ENCODE data around the gene GOLPH3. TPM values are rescaled to one million over a fixed set of nuclear protein-coding genes. Genes with fewer than 3 reads are reported as not detected.

The GOLPH3 gene
- total RNA-seq, 1 experiment from 2014 or later = 98.7 TPM

DNA sequence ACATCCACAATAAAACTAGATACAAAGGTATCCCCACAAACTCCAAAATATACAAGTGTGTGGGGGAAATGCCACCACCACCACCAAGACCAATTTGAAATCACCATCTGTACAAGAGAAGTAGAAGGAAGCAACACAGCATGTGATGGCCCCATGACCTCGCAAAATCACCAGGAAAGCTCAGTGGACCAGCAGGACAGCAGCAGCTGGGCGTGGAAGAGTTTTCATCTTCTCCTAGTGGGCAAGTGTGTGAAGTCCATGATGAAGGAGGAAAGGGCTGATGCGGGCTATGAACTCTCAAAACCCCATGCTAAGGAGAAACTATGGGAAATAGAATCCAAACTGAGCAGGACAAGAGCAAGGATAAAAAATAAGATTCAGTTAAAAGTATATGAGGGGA is 58.1 kb downstream of the GOLPH3 start:
- no peaks in the 10 kb centered on the region for H3K9me3 ChIP-seq (ENCODE audit: control insufficient read depth, low read depth, low read length)
- H3K23ac ChIP-seq (ENCODE audit: insufficient read length, low read depth, low read length) = no peak overlapping the region
- H3T11ph ChIP-seq (ENCODE audit: low read length) = no peak overlapping the region
- no peaks in the 10 kb centered on the region for H3K23me2 ChIP-seq (ENCODE audit: insufficient read length, low read depth, low read length, poor library complexity, severe bottlenecking)
- H4K5ac ChIP-seq (ENCODE audit: insufficient read length, low read depth, low read length) = no peak overlapping the region
- Mint-ChIP-seq H3K4me1 (peaks cover 0 to 5% of the 10 kb centered on the region in 2 experiments; a peak in 1 of 4 replicates), H3K36me3 (ENCODE audit: insufficient read depth in 1 of 3, low read depth in 3 of 3) (peaks cover 22 to 70% (median 54%) of the 10 kb centered on the region in 3 experiments; a peak in 6 of 7 replicates), H3K27ac (peak overlapping the region in 1 of 3 experiments; percentile 26; a peak in 3 of 7 replicates), H3K4me3 (no peak overlapping the region), H3K27me3 (ENCODE audit: low read depth) (no peaks in the 10 kb centered on the region), H3K9me3 (no peaks in the 10 kb centered on the region)
- H3K4ac ChIP-seq (ENCODE audit: low read depth, low read length) = no peak overlapping the region
- whole genome bisulfite sequencing (ENCODE audit: extremely low coverage, insufficient read length, low lambda C conversion rate) = no CpG with 5 or more reads among the region's 3 CpGs
- no peak overlapping the region for H2BK15ac ChIP-seq (ENCODE audit: low read depth, low read length)
- H2AFZ ChIP-seq (ENCODE audit: low read length) = no peak overlapping the region
- H4K91ac ChIP-seq (ENCODE audit: insufficient read length, low read depth, low read length) = no peak overlapping the region
- no peak overlapping the region for H2AK5ac ChIP-seq (ENCODE audit: insufficient read length, low read length)
- no peak overlapping the region for H3K18ac ChIP-seq (ENCODE audit: insufficient read length, low read depth, low read length)
- H2BK5ac ChIP-seq (ENCODE audit: insufficient read length, low read length) = no peak overlapping the region
- no peak overlapping the region for H4K8ac ChIP-seq (replicated peaks; ENCODE audit: insufficient read length, low read depth, low read length)
- no peak overlapping the region for H3K14ac ChIP-seq (ENCODE audit: insufficient read depth, low read length)
- no peak overlapping the region for H2BK20ac ChIP-seq (ENCODE audit: low read depth, low read length, poor library complexity, severe bottlenecking)
- H3K4me1 ChIP-seq (ENCODE audit: insufficient read depth, low read length) = no peaks in the 10 kb centered on the region
- H3K4me2 ChIP-seq (ENCODE audit: insufficient read depth, insufficient read length, low read length) = no peak overlapping the region
- no peak overlapping the region for H2BK120ac ChIP-seq (ENCODE audit: low read depth, low read length, poor library complexity, severe bottlenecking)
- H2BK12ac ChIP-seq (ENCODE audit: insufficient read length, low read depth, low read length) = no peak overlapping the region
- H3K79me1 ChIP-seq (ENCODE audit: insufficient read depth, low read depth, low read length, poor library complexity, severe bottlenecking) = peaks cover 4% of the 10 kb centered on the region
- no peak for DNase-seq
- H3K79me2 ChIP-seq (ENCODE audit: insufficient read depth, low read length) = no peaks in the 10 kb centered on the region; the same call in 1 of the 2 replicates
- no peak overlapping the region for H3K27ac ChIP-seq (ENCODE audit: insufficient read length, low read depth, low read length)
- H3K9ac ChIP-seq (ENCODE audit: extremely low read depth, insufficient read length, low read length) = no peak overlapping the region
- no peak overlapping the region for H3K56ac ChIP-seq (ENCODE audit: insufficient read length, low read depth, low read length)
- TF ChIP-seq, protein P1, sequence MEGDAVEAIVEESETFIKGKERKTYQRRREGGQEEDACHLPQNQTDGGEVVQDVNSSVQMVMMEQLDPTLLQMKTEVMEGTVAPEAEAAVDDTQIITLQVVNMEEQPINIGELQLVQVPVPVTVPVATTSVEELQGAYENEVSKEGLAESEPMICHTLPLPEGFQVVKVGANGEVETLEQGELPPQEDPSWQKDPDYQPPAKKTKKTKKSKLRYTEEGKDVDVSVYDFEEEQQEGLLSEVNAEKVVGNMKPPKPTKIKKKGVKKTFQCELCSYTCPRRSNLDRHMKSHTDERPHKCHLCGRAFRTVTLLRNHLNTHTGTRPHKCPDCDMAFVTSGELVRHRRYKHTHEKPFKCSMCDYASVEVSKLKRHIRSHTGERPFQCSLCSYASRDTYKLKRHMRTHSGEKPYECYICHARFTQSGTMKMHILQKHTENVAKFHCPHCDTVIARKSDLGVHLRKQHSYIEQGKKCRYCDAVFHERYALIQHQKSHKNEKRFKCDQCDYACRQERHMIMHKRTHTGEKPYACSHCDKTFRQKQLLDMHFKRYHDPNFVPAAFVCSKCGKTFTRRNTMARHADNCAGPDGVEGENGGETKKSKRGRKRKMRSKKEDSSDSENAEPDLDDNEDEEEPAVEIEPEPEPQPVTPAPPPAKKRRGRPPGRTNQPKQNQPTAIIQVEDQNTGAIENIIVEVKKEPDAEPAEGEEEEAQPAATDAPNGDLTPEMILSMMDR (conservative IDR thresholded peaks at IDR 0.05) = peak; percentile 27; the same call in 1 of the 3 replicates
- H4K20me1 ChIP-seq (ENCODE audit: control insufficient read depth, insufficient read depth, insufficient read length) = no peaks in the 10 kb centered on the region
- no peaks in the 10 kb centered on the region for H3K27me3 ChIP-seq (ENCODE audit: insufficient read depth, low read length)

Data from H9 (cell line).